ENCODE data around the gene SLC47A1. TPM values are rescaled to one million over a fixed set of nuclear protein-coding genes. Genes with fewer than 3 reads are reported as not detected.

The SLC47A1 gene
- total and polyA plus RNA-seq, 9 of the 15 experiments (the other 6 are each of a cell fraction or from before 2014, with no cell fraction given): not detected

DNA sequence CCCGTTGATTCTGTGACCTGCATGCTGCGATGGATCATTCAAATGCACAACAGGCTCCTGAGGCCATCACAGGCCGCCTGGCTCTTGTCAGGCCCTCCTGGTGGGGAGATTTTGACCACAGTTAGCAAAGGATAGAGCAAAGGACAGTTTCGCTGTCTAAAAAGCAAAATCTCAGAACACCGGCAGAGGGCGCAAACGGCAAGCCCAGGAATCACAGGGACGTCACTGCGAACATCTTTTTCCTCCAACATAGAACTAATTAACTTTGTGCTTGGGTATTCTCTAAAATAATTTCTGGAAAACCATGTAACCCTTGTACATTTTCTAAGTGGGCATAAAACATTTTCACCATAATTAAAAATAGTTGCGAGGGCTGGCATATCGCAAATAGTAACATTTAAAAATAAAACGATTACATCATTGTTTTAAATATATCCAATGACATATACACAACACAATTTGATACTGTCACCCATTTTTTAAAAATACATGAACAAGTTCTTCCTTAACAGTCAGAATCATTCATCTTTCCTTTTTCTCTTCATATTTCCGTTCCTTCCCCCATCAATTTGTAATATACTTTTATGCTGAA, 19.7 kb upstream of the SLC47A1 start (continued):
- TF ChIP-seq, protein P1, sequence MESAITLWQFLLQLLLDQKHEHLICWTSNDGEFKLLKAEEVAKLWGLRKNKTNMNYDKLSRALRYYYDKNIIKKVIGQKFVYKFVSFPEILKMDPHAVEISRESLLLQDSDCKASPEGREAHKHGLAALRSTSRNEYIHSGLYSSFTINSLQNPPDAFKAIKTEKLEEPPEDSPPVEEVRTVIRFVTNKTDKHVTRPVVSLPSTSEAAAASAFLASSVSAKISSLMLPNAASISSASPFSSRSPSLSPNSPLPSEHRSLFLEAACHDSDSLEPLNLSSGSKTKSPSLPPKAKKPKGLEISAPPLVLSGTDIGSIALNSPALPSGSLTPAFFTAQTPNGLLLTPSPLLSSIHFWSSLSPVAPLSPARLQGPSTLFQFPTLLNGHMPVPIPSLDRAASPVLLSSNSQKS (CRISPR knock-in tag; IDR thresholded peaks at IDR 0.05): no peak
- TF ChIP-seq, protein P2, sequence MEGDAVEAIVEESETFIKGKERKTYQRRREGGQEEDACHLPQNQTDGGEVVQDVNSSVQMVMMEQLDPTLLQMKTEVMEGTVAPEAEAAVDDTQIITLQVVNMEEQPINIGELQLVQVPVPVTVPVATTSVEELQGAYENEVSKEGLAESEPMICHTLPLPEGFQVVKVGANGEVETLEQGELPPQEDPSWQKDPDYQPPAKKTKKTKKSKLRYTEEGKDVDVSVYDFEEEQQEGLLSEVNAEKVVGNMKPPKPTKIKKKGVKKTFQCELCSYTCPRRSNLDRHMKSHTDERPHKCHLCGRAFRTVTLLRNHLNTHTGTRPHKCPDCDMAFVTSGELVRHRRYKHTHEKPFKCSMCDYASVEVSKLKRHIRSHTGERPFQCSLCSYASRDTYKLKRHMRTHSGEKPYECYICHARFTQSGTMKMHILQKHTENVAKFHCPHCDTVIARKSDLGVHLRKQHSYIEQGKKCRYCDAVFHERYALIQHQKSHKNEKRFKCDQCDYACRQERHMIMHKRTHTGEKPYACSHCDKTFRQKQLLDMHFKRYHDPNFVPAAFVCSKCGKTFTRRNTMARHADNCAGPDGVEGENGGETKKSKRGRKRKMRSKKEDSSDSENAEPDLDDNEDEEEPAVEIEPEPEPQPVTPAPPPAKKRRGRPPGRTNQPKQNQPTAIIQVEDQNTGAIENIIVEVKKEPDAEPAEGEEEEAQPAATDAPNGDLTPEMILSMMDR (IDR thresholded peaks at IDR 0.05 in 2 of 3, conservative IDR thresholded peaks at IDR 0.05 in 1 of 3; ENCODE audit: insufficient read depth in 2 of 3, low read depth in 1 of 3, low read length in 3 of 3): peak; percentile 77 to 81 (median 78)
- TF ChIP-seq, protein P3, sequence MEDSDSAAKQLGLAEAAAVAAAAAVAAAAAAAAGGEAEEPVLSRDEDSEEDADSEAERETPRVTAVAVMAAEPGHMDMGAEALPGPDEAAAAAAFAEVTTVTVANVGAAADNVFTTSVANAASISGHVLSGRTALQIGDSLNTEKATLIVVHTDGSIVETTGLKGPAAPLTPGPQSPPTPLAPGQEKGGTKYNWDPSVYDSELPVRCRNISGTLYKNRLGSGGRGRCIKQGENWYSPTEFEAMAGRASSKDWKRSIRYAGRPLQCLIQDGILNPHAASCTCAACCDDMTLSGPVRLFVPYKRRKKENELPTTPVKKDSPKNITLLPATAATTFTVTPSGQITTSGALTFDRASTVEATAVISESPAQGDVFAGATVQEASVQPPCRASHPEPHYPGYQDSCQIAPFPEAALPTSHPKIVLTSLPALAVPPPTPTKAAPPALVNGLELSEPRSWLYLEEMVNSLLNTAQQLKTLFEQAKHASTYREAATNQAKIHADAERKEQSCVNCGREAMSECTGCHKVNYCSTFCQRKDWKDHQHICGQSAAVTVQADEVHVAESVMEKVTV (CRISPR knock-in tag; IDR thresholded peaks at IDR 0.05): peak; percentile 32; the same call in 1 of the 2 replicates
- TF ChIP-seq NFATC3 (IDR thresholded peaks at IDR 0.05): no peak
- no peak for TF ChIP-seq CBFA2T3 (IDR thresholded peaks at IDR 0.05)
- TF ChIP-seq MEF2A (IDR thresholded peaks at IDR 0.05; ENCODE audit: control insufficient read depth, low read depth, low read length): 0 out of 2 replicates have a peak, but pooled peaks have one; percentile 29
- TF ChIP-seq SUPT5H (IDR thresholded peaks at IDR 0.05): no peak
- no peak for TF ChIP-seq ZNF354B (CRISPR knock-in tag; IDR thresholded peaks at IDR 0.05)
- TF ChIP-seq RAD21 (CRISPR knock-in tag; conservative IDR thresholded peaks at IDR 0.05 in 1 of 2, IDR thresholded peaks at IDR 0.05 in 1 of 2): peak; percentile 65 to 79
- no peak for TF ChIP-seq SNIP1 (IDR thresholded peaks at IDR 0.05; ENCODE audit: low read depth)
- TF ChIP-seq, protein P4, sequence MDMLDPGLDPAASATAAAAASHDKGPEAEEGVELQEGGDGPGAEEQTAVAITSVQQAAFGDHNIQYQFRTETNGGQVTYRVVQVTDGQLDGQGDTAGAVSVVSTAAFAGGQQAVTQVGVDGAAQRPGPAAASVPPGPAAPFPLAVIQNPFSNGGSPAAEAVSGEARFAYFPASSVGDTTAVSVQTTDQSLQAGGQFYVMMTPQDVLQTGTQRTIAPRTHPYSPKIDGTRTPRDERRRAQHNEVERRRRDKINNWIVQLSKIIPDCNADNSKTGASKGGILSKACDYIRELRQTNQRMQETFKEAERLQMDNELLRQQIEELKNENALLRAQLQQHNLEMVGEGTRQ (CRISPR knock-in tag; IDR thresholded peaks at IDR 0.05): no peak
- peak; percentile 85 for TF ChIP-seq CREM (IDR thresholded peaks at IDR 0.05; ENCODE audit: low read depth)
- TF ChIP-seq C11orf30 (IDR thresholded peaks at IDR 0.05; ENCODE audit: low read depth): no peak
- TF ChIP-seq, protein P5, sequence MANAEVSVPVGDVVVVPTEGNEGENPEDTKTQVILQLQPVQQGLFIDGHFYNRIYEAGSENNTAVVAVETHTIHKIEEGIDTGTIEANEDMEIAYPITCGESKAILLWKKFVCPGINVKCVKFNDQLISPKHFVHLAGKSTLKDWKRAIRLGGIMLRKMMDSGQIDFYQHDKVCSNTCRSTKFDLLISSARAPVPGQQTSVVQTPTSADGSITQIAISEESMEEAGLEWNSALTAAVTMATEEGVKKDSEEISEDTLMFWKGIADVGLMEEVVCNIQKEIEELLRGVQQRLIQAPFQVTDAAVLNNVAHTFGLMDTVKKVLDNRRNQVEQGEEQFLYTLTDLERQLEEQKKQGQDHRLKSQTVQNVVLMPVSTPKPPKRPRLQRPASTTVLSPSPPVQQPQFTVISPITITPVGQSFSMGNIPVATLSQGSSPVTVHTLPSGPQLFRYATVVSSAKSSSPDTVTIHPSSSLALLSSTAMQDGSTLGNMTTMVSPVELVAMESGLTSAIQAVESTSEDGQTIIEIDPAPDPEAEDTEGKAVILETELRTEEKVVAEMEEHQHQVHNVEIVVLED (CRISPR knock-in tag; IDR thresholded peaks at IDR 0.05): no peak

All from K562 (cell line).